Inflammatory macrophage treated with lipopolysaccharide for 1 hour (primary cell): Measurements from ENCODE around the gene FUT8.

ENCODE experiments used
- DNase-seq, 2 donors: peaks; one replicate each; pipeline ENCODE4 v3.0.0-alpha.2; 2020 to 2022

The FUT8 gene

GRCh38 chr14:65560340-65561027 is 148.0 kb downstream of the FUT8 start:
- DNase-seq: no peak

DNA sequence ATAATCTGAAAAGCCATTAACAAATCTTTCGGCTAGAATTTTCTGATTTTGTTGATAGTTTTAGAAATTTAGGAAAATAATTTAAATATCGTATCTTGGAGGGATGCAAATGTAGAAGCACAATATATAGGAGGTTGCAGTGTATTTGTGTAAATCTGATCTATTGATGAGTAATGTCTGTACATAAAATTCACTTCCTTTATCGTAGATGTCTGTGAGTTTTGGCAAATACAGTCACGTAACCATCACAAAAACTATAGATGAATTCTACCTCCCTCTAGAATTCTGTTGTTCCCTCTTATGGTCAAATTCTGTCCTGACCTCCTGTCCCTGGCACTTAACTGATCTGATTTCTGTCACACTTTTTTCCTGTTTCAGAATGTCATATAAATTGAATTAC is 151.8 kb downstream of the FUT8 start:
- DNase-seq: no peak

DNA sequence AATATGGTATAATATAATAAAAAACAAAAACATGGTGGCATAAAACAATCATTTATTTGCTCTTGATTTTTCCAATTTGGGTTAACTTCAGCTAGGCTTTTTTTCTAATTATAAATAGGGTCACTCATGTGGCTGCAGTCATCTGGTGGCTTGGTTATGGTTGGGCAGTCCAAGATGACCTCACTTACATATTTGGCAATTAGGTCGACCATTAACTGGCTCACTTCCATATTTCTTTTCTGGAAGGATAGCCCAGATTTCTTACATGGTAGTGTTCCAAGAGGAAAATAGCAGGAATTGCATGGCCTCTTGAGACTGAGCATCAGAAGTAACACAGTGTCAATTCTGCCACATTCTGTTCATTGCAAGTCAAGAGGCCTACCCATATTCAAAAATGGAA is 153.4 kb downstream of the FUT8 start:
- DNase-seq: no peak

- no peak for DNase-seq
Measured at GRCh38 chr14:65566820-65567522, 154.4 kb downstream of the FUT8 start.

DNA sequence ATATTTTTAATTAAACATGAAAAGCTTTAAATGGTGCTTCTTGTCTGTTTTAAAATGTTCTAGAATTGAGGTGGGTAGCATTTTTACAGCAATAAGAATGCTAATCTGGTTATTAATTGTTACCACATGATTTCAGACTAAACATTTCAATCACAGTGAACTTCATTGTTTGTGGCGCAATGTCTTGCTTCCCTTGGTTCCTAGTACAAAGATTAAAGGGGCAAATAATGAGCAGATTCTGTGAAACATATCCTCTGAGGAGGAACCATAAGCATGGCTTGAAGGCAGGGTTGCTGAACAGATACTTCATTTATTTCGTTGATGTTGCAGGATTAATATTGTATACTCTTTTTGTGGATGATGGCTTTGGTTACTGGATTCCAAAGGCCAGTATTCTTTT is 162.1 kb downstream of the FUT8 start:
- no peak for DNase-seq

- no peak for DNase-seq
Measured at GRCh38 chr14:65575389-65575788, 162.9 kb downstream of the FUT8 start.

DNA sequence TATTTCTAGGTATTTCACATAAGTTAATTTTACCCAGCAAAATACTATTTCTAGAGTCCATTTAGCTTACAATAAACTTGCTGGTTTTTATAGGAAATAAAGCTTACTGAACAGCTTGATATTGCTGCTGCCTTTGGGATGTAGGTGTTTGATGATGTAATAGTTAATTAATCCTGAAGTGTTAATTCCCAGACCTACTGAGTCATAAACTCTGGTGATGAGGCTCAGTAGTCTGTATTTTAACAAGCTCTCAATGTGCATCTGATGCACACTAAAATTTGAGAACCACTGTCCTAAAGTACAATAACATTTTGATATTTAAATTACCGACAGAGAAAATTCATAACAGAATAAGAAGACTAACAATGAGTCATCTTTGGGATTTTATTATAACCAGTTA is 168.4 kb downstream of the FUT8 start:
- DNase-seq: no peak

- DNase-seq: no peak
Measured at GRCh38 chr14:65581378-65581777, 168.8 kb downstream of the FUT8 start.

DNA sequence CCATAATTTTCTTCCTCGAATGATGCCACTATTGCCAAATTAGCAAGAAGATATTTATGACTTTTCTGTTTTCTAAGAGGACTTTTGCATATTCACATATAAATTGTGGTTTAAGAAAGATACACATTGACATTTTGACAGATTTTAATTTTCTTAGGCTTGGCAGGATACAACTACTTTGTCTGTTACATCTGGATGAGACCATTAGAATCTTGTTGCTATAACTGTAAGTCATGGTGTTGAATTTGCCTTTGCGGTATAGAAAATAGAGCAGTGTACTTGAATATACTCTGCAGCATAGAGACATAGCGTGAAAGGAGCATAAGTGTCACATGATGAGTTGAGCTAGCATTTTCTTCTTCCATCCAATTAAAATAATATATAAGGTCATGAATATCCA is 169.3 kb downstream of the FUT8 start:
- DNase-seq: no peak

GRCh38 chr14:65585216-65585615 is 172.7 kb downstream of the FUT8 start:
- no peak for DNase-seq

DNA sequence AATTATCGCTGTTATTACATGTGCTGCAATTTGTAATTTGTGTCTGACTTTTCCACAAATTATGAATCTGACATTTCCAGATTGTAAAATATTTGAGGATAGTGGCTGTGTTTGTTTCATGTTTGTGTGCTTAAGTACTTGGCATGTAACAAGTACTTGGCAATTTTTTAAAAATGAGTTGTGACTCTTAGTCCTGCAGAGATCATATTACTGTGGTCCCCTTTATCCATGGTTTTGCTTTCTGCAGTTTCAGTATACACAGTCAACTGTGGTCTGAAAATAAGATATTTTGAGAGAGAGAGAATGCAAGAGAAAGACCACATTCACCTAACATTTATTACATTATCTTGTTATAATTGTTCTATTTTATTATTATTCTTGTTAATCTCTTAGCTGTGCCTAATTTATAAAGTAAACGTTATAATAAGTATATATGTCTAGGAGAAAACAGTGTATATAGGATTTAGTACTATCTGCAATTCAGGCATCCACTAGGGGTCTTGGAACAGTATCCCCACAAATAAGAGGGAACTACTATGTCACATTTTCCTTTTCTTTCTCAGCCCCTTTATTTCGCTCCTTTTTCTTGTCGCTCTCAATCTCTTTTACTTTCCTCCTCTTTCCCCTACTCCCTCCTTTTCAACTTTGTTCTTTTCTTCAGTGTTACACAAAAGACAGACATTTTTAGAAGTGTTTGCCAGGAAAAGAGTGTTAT is 176.1 kb downstream of the FUT8 start:
- DNase-seq: no peak

DNA sequence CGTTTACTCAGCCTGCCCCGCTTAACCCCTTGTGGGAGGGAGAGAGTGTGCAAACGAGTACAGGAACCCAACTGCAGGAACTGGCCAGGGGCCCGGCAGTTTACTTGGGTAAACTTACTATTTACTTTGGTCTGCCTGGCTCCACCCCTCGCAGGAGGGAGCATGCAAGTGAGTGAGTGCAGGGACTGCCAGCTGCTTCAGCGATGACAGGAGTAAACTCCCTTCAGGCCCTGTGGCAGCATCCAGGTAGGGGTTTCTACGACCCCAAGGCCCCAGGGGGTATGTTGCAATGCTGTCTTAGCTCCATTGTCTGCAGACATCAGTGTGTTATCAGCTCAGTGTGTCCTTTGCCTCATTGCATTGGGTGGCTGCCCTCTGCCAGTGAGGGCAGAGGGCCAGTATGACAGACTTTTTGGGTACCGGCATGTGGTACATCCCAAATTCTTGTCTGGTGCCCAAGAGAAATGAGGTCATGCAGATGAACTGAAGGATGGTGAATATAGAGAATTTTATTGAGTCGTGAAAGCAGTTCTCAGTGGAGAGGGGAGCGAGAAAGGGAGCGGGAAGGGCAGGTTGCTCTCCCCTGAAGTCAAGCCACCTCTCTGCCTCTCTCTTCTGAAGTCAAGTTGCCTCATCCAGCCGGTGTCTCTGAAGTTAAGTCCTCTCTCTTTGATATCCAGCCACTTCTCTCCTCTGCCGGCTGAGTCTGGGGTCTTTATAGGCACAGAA is 181.8 kb downstream of the FUT8 start:
- no peak for DNase-seq

- DNase-seq: no peak
Measured at GRCh38 chr14:65594882-65595237, 182.3 kb downstream of the FUT8 start.

DNA sequence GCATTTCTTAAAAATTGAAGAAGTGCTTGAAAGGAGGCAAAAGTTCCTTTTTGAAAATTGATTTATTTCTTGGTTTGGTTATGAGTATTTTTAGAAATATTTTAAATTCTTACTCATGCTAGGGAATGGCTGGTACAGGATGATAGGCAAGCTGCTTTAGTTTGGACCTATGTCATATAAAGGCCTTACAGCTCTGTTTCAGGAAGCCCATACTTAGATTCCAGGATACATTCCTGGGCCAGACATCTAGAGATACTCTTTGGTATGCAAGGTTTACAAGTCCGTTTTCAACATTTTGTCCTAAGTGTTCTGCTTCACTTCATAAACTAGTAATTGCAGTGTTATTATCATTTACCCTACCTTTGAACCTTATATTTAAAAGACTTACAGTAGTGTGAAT is 186.8 kb downstream of the FUT8 start:
- no peak for DNase-seq

GRCh38 chr14:65600742-65601141 is 188.2 kb downstream of the FUT8 start:
- no peak for DNase-seq

- DNase-seq: no peak
Measured at GRCh38 chr14:65604535-65604934, 192.0 kb downstream of the FUT8 start.

GRCh38 chr14:65604936-65605335 is 192.4 kb downstream of the FUT8 start:
- DNase-seq: no peak

GRCh38 chr14:65606460-65606859 is 193.9 kb downstream of the FUT8 start:
- no peak for DNase-seq

- no peak for DNase-seq
Measured at GRCh38 chr14:65613131-65613650, 200.7 kb downstream of the FUT8 start.

- DNase-seq: no peak
Measured at GRCh38 chr14:65618996-65619395, 206.5 kb downstream of the FUT8 start.

- no peak for DNase-seq
Measured at GRCh38 chr14:65620195-65620594, 207.7 kb downstream of the FUT8 start.

GRCh38 chr14:65622703-65623102 is 210.2 kb downstream of the FUT8 start:
- no peak for DNase-seq

GRCh38 chr14:65623759-65624158 is 211.2 kb downstream of the FUT8 start:
- no peak for DNase-seq
